ENCODE measurements around the gene QTRT2.

QTRT2 gene

DNA sequence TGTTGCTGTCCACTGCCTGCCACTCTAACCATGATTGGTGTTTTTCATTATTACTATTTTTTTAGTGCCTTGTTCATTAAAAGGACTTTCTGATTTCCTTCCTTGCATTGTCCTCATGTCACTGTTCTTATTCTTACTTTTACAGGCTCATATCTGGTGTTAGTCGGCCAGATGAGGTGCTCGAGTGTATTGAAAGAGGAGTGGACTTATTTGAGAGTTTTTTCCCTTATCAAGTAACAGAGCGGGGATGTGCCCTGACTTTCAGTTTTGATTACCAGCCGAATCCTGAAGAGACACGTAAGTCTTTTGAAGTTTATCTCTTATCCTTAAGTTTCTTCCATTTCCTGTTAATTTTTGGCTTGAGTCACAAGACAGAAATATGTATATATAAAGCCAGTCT is 23.2 kb downstream of the QTRT2 start:
- DNase-seq = no peak

DNA sequence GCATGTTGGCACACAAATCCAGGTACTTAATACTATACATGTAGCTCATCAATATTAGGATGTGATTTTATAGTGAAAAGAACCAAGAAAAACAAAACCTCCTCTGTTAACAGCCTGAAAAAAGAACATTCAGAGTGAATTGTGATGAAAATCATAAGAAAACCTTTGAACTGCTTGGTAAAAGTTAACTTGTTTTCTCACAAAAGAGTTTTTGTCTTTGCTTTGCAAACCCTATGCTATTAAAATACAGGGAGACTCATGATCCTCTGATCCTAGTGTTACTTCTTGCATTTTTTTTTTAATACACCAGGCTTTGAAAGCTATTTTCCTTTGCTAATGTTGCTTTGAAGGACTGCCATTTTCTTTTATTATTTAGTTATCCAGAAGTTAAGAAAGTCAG is 23.7 kb downstream of the QTRT2 start:
- DNase-seq = no peak

DNA sequence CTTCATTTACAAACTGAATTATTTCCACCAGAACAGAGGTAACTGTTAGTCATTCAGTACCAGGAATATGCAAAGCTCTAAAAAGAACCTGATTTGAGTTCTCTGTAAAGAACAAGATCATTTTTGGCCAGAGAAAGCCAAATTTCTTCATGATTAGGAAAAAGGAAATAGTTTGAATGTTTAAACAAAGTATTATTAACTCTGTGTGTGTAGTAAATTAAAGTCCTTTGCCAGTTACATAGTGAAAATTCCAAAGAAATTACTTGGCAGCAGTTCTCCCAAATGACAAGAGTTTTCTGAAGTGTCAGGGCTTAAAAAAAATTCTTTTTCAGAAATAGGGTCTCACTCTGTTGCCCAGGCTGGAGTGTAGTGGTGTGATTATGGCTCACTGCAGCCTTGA is 24.5 kb downstream of the QTRT2 start:
- DNase-seq = no peak

DNA sequence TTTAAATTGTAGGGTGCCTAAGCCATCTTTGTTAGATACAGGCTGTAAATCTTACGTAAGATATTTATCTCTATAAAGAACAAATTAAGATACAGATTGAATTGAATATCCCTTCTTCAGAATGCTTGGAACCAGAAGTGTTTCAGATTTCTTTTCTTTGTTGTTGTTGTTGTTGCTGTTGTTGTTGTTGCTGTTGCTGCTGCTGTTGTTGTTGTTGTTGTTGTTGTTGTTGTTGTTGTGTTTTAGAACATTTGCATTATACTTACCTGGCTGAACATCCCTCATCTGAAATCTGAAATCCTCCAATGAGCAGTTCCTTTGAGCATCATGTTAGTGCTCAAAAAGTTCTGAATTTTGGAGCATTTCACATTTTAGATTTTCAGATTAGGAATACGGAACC is 26.6 kb downstream of the QTRT2 start:
- no peak for DNase-seq

DNA sequence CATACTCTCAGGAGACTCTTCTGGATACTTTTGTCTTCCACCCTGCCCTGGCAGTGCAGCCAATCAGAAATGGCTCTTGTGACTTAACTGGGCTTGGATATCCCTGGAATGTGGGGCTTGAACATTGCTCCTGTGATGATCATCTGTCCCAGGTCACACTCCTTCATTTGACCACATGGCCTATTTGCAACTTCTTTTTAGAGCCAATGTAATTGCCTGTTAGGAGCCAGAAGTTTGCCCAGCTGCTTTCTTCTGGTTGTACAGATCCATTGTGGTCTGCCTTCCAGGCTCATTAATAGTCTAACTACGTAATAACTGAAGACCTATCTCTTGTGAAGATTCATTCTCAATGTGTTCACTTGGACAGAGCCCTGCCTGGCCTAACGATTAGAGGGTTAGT is 29.8 kb downstream of the QTRT2 start:
- no peak for DNase-seq

DNA sequence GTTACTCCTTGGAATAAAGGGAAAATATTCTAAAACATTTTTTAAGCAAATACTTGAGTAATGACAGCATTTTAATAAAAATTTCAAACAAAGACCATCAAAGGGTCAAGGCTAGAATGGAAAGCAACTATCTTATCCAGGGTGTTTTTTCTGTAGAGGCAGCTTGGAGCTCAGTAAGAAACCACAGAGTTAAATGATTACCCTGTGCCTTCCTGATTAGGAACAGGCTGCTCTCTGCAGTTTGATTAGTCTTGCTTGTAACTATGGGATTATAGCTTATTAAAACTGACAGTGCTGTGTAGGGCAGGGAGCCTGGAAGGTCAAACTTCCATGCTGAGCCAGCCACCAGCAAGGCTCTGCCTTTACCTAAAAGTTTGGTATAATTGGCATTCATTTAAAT is 33.1 kb downstream of the QTRT2 start:
- no peak for DNase-seq

DNA sequence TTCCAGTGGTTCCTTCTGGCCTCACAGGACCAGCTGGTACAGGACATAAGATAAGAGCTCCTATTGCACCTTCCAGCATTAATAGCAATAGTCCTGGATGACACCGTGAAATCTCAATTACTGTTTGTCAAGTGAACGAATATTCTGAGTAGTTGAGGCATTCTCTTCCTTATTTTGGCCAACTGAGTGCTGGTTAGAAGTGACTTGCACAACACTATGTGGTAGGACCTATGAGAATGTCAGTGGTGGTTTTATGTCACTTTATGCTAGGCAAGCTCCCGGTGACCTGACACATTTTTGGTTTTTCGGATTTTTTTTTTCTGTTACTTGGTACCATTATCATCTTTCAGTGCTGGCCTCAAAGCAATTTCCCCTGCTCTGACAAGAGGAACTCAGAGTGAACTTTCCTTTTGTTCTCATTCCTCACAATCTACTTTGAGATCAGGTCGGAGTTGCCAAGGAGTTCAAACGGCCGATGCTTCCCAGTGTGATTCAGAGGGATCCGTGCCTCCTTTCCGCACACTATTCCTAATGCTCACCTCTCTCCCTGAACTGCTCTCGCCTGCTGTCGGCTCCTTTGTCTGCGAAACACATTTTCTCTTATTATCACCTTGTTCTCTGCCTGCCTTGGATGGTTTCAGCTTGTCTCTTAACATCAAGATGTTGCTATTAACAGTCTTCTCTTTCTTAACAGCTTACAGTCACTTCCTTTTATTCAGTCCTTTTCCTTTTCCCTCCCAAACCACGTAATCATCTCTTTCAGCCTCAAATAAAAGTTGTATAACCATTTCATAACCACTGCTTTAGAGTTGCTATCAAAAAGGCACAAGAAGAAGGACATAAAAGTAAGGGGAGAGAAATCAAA is 35.8 kb downstream of the QTRT2 start:
- no peak for DNase-seq

DNA sequence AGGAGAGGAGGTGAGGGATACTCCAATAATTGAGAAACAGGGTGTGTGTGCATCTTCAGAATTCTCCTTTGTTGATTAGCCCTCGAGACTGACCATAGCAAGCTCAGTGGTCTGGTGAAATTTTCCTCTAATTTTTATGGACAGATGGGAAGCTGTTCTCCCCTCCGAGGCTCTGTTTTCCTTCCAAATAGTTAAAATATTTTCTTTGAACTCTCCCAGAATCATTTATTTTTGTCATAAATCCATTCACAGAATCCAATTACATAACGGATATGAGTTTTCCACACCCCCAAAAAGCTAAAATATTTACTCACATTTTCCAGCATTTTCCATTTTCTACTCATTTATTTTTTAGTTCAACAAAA is 36.5 kb downstream of the QTRT2 start:
- no peak for DNase-seq

DNA sequence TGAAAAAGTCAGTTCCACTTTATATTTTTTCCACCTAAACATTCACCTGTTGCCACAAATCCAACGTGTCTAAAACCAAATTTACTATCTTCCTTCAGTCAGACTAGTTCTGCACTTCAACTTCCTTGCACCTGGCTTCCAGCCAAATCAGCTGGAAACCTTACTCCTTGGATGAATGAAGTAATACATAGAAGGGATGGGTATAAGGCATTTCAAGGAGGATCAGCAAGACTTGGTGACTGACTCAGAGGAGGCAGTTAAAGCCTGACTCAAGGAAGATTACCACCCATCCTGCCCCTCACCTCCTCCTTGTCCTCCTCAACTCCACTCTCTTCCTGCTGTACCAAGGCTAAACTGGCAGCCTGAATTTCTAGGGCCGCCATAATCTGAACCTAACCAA is 37.1 kb downstream of the QTRT2 start:
- no peak for DNase-seq

- DNase-seq = no peak
These were observed 39.3 kb downstream of the QTRT2 start for GRCh38 chr3:114095796-114096195.

DNA sequence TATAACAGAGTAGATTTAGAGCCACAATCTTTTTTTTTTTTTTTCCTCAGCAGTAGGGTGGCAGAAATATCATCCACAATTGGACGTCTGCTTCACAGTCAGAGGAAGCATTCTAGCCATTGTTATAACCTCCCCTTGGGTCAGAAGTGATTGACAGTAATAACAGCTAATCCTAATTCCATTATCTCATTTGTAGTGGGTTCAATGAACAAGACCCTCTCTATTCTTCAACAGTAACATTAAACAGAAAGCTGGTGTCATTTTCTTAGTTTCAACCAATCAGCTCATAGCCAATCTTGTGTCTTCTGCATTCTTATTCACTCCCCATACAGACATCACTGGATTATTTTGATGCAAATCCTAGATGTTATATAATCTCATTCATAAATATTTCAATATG is 44.6 kb downstream of the QTRT2 start:
- DNase-seq = no peak

DNA sequence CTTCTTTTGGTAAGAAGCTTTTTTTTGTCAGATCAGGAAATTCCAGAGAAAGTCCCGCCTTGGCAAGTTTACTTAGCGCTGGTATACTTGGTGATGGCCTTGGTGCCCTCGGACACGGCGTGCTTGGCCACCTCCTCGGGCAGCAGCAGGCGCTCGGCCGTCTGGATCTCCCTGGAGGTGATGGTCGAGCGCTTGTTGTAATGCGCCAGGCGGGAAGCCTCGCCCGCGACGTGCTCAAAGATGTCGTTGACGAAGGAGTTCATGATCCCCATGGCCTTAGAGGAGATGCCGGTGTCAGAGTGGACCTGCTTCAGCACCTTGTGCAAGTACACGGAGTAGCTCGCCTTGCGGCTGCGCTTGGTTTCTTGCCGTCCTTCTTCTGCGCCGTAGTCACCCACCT is 46.6 kb downstream of the QTRT2 start:
- no peak for DNase-seq

DNA sequence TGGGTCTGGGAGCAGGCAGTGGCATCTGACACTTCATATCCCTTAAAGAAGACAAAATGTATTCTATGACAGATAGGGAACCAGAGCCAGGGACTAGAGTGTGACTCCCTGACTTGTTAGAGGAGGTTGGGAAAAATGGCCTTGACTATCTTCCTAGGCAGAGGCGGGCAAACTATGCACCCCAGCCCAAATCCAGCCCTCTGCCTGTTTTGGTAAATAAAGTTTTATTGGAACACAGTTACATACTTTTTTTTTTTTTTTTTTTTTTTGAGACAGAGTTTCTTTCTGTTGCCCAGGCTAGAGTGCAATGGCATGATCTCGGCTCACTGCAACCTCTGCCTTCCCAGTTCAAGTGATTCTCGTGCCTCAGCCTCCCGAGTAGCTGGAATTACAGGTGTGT is 47.3 kb downstream of the QTRT2 start:
- no peak for DNase-seq

DNA sequence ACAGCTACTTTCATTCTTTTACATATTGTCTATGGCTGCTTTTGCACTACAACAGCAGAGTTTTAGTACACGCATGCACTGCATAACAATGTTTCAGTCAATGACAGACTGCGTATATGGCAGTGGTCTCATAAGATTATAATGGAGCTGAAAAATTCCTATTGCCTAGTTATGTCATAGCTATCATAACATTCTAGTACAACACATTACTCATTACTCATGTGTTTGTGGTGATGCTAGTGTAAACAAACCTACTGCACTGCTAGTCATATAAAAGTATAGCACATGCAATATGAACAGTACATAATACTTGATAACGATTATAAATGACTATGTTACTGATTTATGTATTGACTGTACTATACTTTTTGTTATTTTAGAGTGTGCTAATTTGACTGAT is 47.9 kb downstream of the QTRT2 start:
- no peak for DNase-seq

GRCh38 chr3:114108137-114108536 is 51.6 kb downstream of the QTRT2 start:
- no peak for DNase-seq

GRCh38 chr3:114110439-114110838 is 53.9 kb downstream of the QTRT2 start:
- DNase-seq = no peak

DNA sequence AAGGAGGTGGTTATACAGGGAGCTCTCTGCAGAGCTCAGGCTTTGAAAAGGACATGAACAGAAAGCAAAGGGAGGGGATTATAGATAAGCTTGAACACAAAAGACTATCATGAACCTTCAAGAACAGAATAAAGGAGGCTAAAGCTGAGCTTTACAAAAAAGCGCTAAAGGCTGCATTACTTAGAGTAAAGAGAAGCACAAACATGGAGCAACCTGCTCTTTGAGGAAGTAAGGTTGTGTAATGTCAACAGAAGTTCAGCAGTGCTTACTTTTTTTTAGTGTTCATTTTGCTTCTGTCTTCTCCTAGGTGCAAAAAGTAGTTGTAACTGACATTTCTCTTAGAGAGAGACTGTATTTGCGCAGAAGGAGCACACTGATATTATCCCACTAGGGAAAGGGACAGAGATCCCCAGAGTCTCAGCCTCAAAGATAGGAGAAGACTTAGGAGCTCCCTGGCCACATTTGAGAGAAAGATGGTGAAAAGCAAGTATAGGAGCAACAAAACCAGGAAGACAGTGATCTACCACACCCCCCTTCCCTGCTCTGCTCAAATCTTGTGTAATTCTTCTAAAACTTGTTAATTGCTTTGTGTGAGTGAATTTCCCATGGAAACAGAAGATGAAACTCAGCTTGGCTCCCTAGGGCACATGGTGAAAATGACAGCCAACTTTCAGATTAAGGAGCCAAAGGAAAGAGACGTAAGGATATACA is 54.7 kb downstream of the QTRT2 start:
- DNase-seq = no peak

- no peak for DNase-seq
These were observed 56.2 kb downstream of the QTRT2 start for GRCh38 chr3:114112696-114113095.

DNA sequence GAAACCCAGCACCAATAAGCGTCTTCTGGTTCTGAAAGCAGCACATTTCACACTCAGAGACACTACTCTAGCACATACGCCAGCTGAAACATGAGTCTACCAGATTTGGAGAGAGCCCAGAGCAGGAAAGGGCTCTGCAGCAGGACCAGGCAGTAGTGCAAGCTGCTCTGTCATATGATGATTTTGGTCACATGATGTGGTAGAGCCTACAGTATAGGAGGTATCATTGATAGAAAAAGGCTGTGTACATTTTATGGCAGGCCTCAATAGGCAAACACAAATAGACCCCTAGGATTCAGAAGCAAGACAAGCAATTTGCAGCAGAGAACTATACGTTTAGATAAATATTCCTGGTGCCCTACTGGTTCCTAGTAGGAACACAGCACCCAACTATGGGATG is 58.2 kb downstream of the QTRT2 start:
- no peak for DNase-seq

GRCh38 chr3:114115143-114115542 is 58.6 kb downstream of the QTRT2 start:
- DNase-seq = no peak

DNA sequence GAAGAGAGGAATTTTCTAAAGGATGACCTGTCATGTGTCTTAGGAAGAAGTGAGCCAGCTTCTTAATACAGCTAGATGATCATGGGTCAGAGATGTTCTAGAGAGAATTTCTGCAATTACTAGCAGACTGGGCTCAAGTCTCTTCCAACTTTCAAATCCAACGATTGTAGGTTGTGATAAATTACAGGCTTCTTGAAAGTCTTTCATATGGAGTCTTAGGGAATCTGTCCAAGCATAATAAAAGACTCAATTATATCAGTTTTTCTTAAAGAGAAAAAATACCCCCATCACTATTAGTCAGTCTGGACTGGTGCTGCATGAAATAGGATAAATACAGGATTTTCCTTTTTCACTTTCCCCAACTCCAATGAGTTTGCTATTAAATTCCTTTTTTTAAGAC is 63.2 kb downstream of the QTRT2 start:
- no peak for DNase-seq

DNA sequence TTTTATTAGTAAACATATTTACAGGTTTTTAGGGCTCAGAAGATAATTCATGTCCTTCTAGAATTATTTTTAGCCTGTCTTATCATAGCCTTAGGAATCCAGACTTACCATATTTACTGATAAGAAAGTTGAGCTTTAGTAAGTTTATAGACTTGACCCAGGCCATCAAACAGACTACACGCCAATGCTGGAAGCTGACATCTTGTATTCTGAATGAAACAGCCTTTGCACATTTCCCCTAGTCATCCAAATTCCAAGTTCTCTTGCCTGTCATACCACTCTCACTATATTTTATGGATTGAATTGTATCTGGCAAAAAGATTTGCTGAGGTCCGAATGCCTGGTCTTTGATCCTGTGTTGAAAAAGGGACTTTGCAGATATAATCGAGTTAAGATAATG is 63.7 kb downstream of the QTRT2 start:
- no peak for DNase-seq

DNA sequence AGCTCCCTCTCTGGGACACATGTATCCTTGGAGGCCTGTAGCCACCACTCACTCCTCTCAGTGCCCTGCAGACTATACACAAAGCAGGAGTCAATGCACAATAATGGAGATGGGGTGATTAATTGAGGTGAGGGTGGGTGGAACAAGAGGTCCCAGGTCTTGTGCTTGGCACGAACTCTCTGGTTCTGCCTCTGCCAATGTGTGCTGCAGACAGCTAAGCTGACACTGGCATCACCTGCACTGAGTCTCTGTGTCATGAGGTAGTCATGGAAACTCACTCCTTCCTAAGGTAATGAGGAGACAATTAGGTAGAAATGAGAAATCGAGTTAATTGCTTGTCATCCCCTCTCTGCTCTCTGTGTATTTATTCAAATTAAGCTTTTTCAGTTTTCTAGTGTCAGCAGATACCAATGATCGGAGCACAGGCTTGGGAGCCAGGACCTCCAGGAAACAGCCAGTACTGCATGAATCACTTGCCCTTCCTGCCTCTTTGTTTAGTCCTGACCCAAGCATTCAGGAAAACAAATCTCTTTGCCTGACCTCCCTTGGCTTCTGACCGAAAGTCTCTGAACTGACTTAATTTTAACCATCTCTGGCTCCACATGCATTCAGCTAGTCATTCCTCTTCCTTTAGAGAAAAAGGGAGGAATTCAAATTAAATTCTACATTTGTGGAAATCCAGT is 65.6 kb downstream of the QTRT2 start:
- no peak for DNase-seq

DNA sequence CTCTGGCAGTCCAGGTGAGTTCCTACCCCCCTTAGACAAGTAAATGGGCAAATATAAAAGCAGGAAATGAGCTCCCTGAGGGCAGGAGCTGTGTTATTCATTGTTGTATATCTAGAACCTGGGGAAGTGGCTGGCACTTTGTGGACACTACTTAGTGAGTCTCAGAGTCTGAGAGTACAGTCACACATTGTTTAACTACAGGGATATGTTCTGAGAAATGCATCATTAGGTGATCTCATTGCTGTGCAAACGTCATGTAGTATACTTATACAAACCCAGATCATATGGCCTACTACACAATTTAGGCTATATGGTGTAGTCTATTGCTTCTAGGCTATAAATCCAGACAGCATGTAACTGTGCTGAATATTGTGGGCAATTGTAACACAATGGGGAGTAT is 69.9 kb downstream of the QTRT2 start:
- DNase-seq = no peak
